Measurements from ENCODE around the gene CER1. TPM values are rescaled to one million over a fixed set of nuclear protein-coding genes. Genes with fewer than 3 reads are reported as not detected.

CER1 gene
- total RNA-seq, 1 experiment from 2014 or later = not detected

DNA sequence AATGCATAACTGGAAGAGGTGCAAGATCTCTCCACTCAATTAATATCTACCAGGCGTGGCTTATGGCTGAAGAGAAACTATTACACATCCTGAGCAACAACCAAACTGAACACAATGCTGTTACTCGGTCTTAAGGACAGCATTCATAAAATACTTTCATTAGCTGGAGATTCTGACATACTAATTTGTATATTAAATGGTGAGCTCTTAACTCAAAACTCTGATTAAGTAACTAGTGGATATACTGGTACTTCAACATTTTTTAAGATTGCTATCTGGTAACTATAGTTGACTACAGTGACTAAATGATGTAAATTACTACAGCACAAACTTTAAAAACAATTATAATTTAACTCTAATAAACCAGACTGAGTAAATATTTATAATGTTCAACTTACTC, 45.1 kb downstream of the CER1 start:
- Histone ChIP-seq H3K36me3 (ENCODE audit: control insufficient read depth in 1 of 2, insufficient read depth in 2 of 2, low read length in 2 of 2) (no peaks in the 10 kb centered on the region), H3K4me3 (replicated peaks in 1 of 2; ENCODE audit: low read depth in 1 of 2, low read length in 2 of 2) (no peak overlapping the region), H3K9ac (ENCODE audit: low read length) (no peak overlapping the region), H3K4me2 (ENCODE audit: low read length) (no peak overlapping the region), H3K4me1 (ENCODE audit: control insufficient read depth in 1 of 2, insufficient read depth in 2 of 2, low read length in 2 of 2) (no peaks in the 10 kb centered on the region), H3K27me3 (ENCODE audit: insufficient read depth, low read length) (no peaks in the 10 kb centered on the region), H2AFZ (ENCODE audit: low read depth, low read length, poor library complexity, severe bottlenecking) (no peak overlapping the region), H3K27ac (ENCODE audit: low read depth, low read length) (no peak overlapping the region), H4K20me1 (ENCODE audit: insufficient read depth) (no peaks in the 10 kb centered on the region), H3K9me2 (ENCODE audit: insufficient read depth) (no peaks in the 10 kb centered on the region), H3K9me3 (ENCODE audit: control insufficient read depth in 1 of 2, insufficient read depth in 1 of 2, low read depth in 1 of 2, low read length in 2 of 2) (no peaks in the 10 kb centered on the region), H3K79me2 (ENCODE audit: insufficient read depth, low read length) (no peaks in the 10 kb centered on the region)
- intact Hi-C loops (cut with micrococcal nuclease) = no loop called here
- BruUV-seq (replicated peaks) = no TSS peak
- CTCF ChIA-PET = no interaction called here
- DNase-seq (ENCODE audit: low read depth, low spot score) = no peak
- RAD21 ChIA-PET (ENCODE audit: low non-redundant PET in 1 of 2, low total read pairs in 2 of 2, uncharacterized antibody in 2 of 2, unreplicated experiment in 2 of 2) = no interaction called here
- POLR2A ChIA-PET = no interaction called here
- no peak for TF ChIP-seq CBX3 (IDR thresholded peaks at IDR 0.05; ENCODE audit: low read depth)
- no peak for TF ChIP-seq ELF1 (IDR thresholded peaks at IDR 0.05; ENCODE audit: borderline replicate concordance, low read depth)
- TF ChIP-seq SIN3A (IDR thresholded peaks at IDR 0.05; ENCODE audit: low read depth) = no peak
- TF ChIP-seq TCF7L2 (IDR thresholded peaks at IDR 0.05; ENCODE audit: borderline replicate concordance, extremely low read depth, insufficient read depth, insufficient read length) = no peak
- TF ChIP-seq FOSL1 (IDR thresholded peaks at IDR 0.05; ENCODE audit: low read depth) = no peak
- no peak for TF ChIP-seq EZH2phosphoT487 (IDR thresholded peaks at IDR 0.05; ENCODE audit: borderline replicate concordance)
- TF ChIP-seq, protein P1, sequence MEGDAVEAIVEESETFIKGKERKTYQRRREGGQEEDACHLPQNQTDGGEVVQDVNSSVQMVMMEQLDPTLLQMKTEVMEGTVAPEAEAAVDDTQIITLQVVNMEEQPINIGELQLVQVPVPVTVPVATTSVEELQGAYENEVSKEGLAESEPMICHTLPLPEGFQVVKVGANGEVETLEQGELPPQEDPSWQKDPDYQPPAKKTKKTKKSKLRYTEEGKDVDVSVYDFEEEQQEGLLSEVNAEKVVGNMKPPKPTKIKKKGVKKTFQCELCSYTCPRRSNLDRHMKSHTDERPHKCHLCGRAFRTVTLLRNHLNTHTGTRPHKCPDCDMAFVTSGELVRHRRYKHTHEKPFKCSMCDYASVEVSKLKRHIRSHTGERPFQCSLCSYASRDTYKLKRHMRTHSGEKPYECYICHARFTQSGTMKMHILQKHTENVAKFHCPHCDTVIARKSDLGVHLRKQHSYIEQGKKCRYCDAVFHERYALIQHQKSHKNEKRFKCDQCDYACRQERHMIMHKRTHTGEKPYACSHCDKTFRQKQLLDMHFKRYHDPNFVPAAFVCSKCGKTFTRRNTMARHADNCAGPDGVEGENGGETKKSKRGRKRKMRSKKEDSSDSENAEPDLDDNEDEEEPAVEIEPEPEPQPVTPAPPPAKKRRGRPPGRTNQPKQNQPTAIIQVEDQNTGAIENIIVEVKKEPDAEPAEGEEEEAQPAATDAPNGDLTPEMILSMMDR (IDR thresholded peaks at IDR 0.05 in 2 of 3, conservative IDR thresholded peaks at IDR 0.05 in 1 of 3; ENCODE audit: borderline replicate concordance in 1 of 3, insufficient read depth in 1 of 3, low read depth in 2 of 3, low read length in 2 of 3) = no peak
- TF ChIP-seq POLR2A (IDR thresholded peaks at IDR 0.05; ENCODE audit: borderline replicate concordance, extremely low read depth, insufficient read depth, insufficient read length) = no peak
- TF ChIP-seq RAD21 (IDR thresholded peaks at IDR 0.05; ENCODE audit: low read depth) = no peak
- TF ChIP-seq, protein P2, sequence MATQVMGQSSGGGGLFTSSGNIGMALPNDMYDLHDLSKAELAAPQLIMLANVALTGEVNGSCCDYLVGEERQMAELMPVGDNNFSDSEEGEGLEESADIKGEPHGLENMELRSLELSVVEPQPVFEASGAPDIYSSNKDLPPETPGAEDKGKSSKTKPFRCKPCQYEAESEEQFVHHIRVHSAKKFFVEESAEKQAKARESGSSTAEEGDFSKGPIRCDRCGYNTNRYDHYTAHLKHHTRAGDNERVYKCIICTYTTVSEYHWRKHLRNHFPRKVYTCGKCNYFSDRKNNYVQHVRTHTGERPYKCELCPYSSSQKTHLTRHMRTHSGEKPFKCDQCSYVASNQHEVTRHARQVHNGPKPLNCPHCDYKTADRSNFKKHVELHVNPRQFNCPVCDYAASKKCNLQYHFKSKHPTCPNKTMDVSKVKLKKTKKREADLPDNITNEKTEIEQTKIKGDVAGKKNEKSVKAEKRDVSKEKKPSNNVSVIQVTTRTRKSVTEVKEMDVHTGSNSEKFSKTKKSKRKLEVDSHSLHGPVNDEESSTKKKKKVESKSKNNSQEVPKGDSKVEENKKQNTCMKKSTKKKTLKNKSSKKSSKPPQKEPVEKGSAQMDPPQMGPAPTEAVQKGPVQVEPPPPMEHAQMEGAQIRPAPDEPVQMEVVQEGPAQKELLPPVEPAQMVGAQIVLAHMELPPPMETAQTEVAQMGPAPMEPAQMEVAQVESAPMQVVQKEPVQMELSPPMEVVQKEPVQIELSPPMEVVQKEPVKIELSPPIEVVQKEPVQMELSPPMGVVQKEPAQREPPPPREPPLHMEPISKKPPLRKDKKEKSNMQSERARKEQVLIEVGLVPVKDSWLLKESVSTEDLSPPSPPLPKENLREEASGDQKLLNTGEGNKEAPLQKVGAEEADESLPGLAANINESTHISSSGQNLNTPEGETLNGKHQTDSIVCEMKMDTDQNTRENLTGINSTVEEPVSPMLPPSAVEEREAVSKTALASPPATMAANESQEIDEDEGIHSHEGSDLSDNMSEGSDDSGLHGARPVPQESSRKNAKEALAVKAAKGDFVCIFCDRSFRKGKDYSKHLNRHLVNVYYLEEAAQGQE (IDR thresholded peaks at IDR 0.05; ENCODE audit: low read depth) = no peak
- no peak for ATAC-seq

Data from HCT116 (cell line).